ENCODE measurements around the gene GPR25.

DNA sequence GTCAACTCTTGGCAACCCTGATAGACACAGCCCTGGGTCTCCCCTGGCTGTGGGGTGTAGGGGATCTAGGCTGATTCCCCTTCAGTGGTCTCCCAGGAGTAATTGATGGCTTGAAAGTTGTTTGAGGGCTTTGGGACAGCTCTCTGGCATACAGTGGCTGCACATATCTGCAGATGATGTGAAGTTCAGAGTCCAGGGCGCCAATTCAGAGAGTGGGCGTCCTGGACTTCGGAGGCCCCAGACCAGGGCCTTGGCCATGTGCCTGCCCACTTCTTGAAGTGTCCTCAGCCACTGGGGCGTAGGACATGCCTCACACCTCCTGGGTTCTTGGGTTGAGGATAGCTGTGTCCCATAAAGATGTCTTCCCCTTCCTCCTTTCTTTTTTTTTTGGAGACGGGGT, 24.5 kb downstream of the GPR25 start:
- TF ChIP-seq, protein P1, sequence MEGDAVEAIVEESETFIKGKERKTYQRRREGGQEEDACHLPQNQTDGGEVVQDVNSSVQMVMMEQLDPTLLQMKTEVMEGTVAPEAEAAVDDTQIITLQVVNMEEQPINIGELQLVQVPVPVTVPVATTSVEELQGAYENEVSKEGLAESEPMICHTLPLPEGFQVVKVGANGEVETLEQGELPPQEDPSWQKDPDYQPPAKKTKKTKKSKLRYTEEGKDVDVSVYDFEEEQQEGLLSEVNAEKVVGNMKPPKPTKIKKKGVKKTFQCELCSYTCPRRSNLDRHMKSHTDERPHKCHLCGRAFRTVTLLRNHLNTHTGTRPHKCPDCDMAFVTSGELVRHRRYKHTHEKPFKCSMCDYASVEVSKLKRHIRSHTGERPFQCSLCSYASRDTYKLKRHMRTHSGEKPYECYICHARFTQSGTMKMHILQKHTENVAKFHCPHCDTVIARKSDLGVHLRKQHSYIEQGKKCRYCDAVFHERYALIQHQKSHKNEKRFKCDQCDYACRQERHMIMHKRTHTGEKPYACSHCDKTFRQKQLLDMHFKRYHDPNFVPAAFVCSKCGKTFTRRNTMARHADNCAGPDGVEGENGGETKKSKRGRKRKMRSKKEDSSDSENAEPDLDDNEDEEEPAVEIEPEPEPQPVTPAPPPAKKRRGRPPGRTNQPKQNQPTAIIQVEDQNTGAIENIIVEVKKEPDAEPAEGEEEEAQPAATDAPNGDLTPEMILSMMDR (IDR thresholded peaks at IDR 0.05) = no peak
- no peak for TF ChIP-seq POLR2A (IDR thresholded peaks at IDR 0.05)
